HFF-Myc (cell line): ENCODE measurements around the gene JDP2.

Experiments used
- DNase-seq: peaks from one replicate; pipeline ENCODE4 v3.0.0-alpha.2; 2011; ENCODE audit warnings: low read depth; ENCODE audit errors: extremely low read depth
- H3K4me3 ChIP-seq: replicated peaks from 2 replicates; pipeline ENCODE4 v1.5.1; 2011; ENCODE audit warnings: low read depth, mild to moderate bottlenecking, control low read depth, low read length
- TF ChIP-seq, protein P1 (sequence below): IDR thresholded peaks from 2 replicates; pipeline ENCODE4 v1.5.1; 2012; ENCODE audit warnings: mild to moderate bottlenecking, low read depth, low read length, control low read depth; ENCODE audit errors: missing control alignments

The JDP2 gene

DNA sequence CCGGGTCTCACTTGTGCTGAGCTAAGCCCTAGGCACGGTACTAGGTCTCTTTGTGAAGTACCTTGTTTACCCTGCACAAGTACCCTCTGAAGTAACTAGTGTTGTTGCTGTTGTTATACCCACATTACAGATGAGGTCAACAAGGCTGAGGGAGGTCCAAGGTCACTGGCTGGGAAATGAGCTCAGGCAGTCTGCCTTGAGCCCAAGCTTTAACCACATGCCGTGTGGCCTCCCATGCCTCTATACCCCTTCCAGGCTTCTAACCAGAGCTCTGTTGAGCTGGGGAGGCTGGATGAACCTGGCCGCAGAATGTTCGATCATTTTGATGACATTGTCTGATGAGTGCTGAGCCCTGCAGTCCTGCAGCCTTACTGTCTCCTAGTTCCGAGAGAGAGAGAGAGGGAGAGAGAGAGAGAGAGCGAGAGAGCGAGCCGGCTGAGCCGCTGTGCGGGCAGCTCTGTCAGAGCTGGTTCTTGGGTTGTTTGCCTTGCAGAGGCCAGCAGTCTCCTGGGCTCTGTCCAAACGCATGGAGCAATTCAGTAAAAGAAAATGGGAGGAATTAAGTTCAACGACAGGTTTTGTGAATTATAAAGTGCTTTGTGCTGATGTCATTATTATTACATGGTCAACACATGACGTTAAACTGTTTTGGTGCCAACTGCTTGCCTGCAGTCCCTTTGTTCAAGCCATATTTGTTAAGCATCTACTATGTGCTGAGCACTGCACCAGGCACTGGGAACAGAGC is 13.1 kb downstream of the JDP2 start:
- TF ChIP-seq, protein P1, sequence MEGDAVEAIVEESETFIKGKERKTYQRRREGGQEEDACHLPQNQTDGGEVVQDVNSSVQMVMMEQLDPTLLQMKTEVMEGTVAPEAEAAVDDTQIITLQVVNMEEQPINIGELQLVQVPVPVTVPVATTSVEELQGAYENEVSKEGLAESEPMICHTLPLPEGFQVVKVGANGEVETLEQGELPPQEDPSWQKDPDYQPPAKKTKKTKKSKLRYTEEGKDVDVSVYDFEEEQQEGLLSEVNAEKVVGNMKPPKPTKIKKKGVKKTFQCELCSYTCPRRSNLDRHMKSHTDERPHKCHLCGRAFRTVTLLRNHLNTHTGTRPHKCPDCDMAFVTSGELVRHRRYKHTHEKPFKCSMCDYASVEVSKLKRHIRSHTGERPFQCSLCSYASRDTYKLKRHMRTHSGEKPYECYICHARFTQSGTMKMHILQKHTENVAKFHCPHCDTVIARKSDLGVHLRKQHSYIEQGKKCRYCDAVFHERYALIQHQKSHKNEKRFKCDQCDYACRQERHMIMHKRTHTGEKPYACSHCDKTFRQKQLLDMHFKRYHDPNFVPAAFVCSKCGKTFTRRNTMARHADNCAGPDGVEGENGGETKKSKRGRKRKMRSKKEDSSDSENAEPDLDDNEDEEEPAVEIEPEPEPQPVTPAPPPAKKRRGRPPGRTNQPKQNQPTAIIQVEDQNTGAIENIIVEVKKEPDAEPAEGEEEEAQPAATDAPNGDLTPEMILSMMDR = no peak
- DNase-seq = no peak
- no peak overlapping the region for H3K4me3 ChIP-seq

GRCh38 chr14:75441728-75442127 is 13.9 kb downstream of the JDP2 start:
- TF ChIP-seq, protein P1 = no peak
- no peak overlapping the region for H3K4me3 ChIP-seq
- DNase-seq = no peak

GRCh38 chr14:75442166-75442565 is 14.3 kb downstream of the JDP2 start:
- DNase-seq = no peak
- no peak overlapping the region for H3K4me3 ChIP-seq
- TF ChIP-seq, protein P1 = no peak

DNA sequence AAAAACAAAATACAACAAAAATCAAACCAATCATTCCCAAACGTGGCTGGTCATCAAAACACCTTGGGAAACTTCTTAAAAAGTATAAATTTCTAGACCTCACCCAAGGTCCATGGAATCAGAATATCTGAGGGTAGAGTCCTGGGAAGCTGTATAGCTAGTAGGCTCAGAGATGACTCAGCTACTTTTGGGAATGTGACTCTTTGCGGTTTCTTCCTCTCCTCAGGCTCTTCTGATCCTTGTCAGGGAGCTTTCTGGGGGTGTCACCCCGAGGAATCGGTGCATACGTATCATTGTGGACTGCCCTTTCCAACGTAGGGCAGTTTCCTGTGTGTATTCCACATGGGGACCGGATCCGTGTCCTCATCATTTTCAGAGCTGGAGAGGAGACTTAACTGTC is 14.8 kb downstream of the JDP2 start:
- no peak for DNase-seq
- TF ChIP-seq, protein P1 = no peak
- no peak overlapping the region for H3K4me3 ChIP-seq

- no peak for DNase-seq
- TF ChIP-seq, protein P1 = no peak
- no peak overlapping the region for H3K4me3 ChIP-seq
Observed at GRCh38 chr14:75443203-75443969, 15.6 kb downstream of the JDP2 start.

GRCh38 chr14:75445236-75445635 is 17.4 kb downstream of the JDP2 start:
- H3K4me3 ChIP-seq = no peak overlapping the region
- TF ChIP-seq, protein P1 = no peak
- DNase-seq = no peak

- no peak overlapping the region for H3K4me3 ChIP-seq
- no peak for DNase-seq
- TF ChIP-seq, protein P1 = no peak
Observed at GRCh38 chr14:75445963-75446362, 18.1 kb downstream of the JDP2 start.
